GM19099 (cell line): Measurements from ENCODE around the gene SNF8.

Experiments used
- POLR2A ChIP-seq: IDR thresholded peaks from 3 replicates; pipeline ENCODE4 v1.6.1; 2011; ENCODE audit warnings: low read depth; ENCODE audit not compliant: insufficient read length; ENCODE audit errors: extremely low read depth

Gene SNF8, protein sequence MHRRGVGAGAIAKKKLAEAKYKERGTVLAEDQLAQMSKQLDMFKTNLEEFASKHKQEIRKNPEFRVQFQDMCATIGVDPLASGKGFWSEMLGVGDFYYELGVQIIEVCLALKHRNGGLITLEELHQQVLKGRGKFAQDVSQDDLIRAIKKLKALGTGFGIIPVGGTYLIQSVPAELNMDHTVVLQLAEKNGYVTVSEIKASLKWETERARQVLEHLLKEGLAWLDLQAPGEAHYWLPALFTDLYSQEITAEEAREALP

DNA sequence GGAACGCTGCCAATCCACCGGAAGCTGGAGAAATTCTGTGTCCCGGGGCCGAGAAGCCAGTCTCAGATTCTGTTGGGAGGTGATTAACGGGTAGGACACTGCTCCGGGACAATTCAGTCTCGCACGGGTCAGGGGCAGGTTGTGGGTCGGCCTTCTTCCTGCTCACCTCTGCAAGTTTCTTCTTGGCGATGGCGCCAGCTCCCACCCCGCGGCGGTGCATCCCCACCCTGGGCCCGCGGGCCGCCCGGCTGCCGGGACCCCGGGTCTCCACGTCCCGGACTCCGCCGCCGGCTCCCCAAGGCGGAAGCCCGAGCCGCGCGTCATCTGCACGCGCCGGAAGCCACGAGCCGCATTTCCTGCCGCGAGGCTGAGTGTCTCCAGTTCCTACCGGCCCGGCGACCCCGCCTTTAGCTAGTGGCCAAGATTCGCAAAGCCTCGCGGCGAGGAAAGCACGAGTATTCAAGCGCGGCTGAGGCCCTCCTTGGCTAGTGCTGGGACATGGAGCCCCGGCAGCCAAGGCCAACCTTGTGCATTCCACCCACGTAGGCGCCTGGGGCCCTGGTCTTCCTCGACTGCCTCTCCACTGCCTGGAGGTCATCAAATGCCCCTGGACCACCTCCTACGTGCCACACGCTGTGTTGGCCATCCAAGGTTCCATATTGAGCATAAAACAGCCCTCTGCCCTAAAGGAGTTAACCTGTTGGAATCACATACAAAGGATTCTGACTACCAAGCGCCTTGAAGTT, at the start of gene SNF8:
SNF8 (minus strand) TSS at position 328 of the 746 bp plus-strand sequence; CDS start at position 220, 108 bp downstream.
- TF ChIP-seq POLR2A, result peak; percentile 89

DNA sequence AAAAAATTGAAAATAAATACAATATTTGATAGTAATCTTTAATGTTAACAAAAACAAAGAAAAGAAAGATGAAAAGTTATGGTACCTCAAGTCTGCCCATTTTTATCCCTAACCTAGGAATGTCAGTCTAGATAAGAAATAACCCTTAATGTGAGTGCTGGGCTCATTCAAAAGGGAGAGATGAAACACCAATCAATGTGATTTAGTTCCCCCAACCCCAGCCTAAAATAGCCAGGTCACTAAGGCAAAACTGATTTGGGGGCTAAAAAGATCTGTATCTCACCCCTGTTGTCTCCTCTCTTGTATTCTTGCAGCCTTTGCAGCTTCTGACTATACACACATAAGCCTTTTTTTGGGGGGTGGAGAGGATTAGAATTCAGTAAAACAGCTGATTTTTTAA, 49.3 kb upstream of the SNF8 start:
- TF ChIP-seq POLR2A, result no peak

DNA sequence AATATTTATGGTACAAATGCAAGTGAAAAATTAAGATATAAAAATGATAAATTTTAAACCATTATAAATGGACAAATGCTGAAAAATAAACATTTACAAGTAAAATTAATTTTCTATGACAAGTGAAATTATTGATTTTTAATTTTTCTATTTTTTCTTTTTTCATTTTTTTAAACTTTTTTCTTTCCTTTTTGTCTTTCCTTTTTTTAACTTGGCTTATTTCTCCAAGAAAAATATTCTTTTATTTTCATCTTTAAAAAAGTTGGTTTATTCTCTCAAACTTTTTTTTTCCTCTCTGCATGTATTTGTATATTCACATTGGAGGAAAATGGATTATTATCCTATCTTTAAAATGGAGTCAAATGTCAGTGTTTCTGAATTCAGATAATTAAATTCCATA, 48.7 kb upstream of the SNF8 start:
- TF ChIP-seq POLR2A, result no peak

DNA sequence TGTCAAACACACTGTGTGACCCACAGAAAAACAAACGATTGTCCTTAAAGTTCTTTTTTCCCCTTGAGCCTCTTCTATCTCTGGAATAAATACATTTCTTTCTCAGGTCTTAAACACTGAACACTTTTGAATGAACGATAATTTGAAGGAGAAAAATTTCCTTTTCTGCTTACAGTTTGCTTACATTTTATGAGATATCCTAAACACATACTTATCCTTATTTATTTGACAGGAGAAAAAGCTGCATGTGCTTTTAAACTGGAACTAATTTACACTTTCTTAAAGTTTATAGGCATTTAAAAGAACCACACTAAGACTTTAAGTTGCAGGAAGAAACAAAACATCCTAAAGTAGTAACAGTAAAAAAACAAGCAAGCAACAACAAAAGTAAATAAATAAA, 47.8 kb upstream of the SNF8 start:
- TF ChIP-seq POLR2A, result no peak

DNA sequence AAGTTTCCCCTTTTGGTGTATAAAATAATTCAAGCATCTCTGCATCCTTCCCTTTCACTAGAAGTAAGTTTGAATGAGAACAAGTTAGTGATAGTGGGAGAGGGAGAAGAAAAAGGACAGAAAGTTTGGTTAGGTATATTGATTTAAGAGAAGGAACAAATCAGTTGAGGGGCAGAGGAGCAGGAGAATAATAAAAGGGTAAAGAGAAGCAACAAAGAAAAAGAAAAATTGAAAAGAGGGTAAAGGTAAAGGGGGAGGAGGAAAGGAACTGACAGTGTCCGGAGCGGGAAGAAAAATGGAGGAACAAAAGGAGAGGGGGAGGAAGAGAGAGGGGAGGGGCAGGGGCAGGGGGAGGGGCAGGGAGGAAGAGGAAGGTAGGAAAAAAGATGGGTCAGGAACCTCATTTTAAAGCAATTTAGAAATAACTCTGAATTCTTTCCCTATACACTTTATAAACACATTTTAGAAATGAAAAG, 46.3 kb upstream of the SNF8 start:
- no peak for TF ChIP-seq POLR2A

DNA sequence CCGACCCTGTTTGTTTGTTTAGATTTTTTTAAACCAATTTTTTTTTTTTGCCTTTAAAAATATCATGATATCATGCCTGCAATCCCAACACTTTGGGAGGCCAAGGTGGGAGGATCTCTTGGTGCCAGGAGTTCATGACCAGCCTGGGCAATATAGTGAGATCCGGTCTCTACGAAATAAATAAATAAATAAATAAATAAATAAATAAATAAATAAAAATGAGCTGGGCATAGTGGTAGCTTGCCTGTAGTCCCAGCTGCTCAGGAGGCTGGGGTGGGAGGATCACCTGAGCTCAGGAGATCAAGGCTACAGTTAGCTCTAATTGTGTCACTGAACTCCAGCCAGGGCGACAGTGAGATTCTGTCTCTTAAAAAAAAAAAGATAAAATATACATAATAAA, 44.5 kb upstream of the SNF8 start:
- TF ChIP-seq POLR2A, result no peak

DNA sequence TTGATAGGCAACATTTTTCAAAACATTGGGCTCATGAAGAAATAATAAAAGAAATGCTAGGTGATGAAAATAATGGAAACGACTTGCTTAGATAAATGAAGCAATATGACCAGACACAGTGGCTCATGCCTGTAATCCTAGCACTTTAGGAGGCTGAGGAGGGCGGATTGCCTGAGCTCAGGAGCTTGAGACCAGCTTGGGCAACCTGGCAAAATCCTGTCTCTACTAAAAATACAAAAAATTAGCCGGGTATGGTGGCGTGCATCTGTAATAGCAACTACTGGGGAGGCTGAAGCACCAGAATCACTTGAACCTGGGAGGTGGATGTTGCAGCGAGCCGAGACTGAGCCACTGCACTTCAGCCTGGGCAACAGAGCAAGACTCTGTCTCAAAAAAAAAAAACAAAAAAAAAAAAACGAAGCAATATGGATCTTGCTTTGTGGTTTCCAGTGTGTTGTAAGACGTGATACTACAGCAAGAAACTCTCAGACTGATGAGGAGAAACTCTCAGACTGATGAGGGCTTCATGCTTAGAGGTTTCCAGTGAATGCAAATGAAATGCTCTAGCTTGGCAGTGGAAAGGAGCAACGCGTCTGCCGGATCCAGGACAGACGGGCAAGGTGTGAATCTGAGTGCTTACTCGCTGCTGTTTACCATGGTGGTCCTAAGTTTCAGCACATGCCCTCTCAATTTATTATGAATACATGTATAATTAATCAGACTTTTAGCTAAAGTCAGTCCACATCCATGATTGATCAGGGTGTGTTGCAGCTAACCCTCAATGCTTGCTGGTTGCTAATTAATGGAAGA, 41.0 kb upstream of the SNF8 start:
- no peak for TF ChIP-seq POLR2A

DNA sequence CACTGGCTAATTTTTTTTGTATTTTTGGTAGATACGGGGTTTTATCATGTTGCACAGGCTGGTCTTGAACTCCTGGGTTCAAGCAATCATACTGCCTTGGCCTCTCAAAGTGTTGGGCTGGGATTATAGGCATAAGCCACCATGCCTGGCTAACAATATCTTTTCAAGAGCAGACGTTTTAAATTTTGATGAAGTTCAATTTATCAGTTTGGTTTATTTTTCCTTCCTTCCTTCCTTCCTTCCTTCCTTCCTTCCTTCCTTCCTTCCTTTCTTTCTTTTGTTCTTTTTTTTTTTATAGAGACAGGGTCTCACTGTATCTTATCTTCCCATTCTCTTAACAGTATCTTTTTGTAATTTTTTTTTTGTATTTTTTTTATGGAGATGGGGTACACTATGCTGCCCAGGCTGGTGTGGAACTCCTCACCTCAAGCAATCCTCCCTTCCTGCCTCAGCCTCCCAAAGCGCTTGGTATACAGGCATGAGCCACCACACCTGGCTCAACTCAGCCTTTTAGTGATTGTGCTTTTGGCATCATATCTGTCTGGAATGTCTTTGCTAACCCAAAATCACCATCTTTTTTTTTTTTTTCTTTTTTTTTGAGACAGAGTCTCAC, 37.4 kb upstream of the SNF8 start:
- no peak for TF ChIP-seq POLR2A

DNA sequence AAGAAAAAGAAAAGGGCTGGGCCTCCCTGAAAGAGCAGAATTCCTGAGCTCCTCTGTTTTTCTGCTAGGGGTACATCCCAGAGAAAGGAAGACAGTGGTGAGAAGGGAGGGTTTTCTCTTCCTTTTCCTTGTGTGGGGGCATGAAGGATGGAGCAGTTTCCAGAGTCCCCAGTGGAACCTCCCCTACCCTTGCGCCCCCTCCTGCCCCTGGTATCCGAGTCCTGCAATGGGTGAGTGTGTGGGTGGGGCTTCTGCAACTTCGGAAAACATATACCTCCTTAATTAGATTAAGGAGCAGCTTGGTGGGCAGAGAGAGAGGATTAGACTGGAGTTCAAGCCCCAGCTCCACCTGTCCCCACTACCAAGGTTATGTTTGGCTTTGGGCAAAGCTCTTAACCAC, 29.2 kb upstream of the SNF8 start:
- no peak for TF ChIP-seq POLR2A

DNA sequence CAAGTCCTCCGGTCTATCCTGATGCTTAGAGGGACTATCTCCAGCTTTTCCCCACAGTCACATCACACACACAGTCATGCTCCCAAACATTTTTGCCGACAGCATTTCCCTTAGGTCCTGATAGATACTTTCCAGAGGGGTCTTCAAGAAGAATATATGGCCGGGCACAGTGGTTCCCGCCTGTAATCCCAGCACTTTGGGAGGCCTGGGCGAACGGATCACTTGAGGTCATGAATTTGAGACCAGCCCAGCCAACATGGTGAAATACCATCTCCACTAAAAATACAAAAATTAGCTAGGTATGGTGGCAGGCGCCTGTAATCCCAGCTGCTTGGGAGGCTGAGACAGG, 28.1 kb upstream of the SNF8 start:
- no peak for TF ChIP-seq POLR2A

DNA sequence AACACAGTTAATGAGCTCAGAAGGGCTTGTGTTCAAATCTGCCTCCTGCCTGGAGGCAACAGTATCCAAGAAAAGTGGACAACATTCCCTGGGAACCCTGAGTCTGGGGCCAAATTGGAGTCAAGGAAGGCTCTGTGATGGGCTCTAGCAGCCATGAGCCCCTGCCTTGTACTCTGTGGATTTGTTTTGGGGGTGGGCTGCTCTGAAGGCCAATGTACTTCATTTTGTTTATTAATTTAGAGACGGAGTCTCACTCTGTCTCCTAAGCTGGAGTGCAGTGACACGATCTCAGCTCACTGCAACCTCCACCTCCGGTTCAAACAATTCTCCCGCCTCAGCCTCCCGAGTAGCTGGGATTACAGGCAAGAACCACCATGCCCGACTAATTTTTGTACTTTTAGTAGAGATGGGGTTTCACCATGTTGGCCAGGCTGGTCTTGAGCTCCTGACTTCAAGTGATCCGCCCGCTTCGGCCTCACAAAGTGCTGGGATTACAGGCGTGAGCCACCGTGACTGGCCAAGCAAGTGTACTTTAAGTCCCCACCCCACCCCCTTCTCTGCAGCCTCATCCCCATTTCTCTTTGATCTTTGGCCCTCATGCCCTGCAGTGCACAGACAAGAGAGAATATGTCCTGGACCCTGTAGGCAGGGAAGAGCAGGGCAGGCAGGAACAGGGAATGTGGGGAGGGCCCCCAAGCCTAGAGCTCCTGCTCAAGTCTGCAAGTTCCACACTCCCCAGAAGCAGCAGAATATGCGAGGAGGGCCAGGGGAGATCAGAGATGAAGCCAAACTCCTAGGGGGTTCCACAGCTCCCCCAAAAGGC, 26.4 kb upstream of the SNF8 start:
- TF ChIP-seq POLR2A, result no peak

DNA sequence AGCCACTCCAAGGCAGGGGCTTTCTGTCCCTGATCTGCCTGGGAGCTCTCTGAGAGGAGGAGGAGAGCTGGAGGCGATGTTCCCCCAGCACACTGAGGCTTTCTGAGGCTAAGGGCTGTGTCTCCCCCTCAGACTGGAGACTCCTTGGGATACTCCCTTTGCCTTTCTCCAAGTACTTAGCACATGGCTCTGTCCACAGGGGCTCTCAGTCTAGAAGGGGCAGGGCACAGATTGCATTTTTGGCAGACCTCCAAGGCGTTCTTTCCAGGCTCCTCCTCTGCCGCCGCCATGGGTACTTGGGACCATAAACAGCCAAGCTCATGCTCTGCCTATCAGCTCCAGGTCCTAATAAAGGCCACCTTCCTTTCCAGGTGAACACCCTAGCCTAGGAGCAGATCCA, 25.6 kb upstream of the SNF8 start:
- no peak for TF ChIP-seq POLR2A

DNA sequence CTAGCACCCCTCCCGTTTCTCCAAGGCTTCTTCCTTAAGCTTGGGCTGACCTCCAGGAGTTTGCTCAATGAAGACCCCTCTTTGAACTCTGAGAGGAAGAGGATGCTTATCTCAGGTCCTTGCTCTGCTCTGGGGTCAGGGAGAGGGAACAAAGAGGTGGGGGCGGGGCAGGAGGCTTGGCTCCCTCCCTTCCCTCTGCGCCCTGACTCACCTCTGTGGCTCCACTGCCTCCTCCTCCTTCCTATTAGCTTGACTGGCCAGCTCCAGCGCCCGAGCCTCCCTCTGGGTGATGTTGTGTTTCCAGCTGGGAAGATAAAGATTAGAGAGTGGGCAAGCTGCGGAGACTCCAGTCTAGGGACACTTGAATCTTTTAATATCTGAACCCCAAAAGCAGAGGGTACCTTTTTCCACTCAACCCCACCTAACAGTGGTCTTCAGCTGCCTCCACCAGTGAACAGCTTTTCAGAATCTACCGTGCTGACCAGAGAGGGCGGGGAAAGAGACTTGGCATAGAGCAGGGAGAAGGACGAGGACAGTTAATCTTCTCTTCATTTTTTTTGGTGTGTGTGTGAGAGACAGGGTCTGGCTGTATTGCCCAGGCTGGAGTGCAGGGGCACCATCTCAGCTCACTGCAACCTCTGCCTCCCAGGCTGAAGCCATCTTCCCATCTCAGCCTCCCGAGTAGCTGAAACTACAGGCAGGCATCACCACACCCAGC, 17.0 kb upstream of the SNF8 start:
- TF ChIP-seq POLR2A, result no peak

DNA sequence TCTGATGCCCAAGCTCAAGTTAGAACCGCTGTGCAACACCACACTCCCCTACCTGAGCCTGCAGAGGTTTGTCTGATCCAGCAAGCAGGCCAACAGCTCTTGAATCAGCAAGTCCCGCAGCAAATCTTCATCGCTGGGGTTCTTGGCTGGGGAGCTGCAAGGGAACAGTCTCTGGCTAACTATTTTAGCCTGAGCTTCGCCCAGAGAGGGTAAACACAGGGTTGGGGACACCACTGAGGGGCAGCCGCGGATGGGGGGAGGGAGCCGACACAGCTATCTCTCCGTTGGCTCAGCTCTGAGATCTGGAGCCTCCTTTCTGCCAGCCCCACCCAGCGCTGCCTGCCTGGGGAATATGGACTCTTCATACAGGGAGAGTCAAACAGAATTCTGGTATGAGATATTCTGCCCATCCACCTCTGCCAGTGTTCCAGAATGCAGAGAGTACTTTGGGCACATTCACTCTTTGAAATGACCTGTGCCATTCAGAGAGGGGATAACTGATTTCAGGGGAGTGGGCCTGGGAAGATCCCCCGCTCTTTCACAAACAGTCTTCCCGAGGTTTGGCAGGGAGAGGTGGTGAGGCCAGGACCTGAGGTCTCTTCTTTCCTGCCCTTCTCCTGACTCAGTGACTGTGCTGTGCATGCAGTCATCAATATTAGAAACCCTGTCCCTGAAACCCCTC, 16.3 kb upstream of the SNF8 start:
- TF ChIP-seq POLR2A, result no peak

DNA sequence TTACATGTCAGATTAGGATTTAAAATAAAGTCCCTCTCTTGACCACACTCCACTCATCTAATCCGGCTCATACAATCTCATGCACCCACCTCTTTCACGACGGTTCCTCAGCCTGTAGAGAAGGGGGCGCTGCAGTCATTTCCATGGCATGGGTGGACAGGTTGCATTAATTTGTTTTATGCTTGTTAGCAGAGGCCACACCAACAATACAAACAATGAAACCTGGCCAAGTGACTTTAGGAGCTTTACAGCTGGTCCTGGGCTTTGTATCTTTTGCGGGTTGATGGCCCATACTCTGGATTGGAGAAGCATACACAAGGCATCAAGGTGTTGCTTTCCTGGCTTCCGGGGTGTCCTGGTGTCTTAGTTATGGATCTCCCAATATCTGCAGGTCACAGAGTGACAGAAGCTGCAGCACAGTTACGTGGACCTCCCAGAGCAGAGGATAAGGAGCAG, 9.7 kb upstream of the SNF8 start:
- TF ChIP-seq POLR2A, result no peak
